Activated T-cell treated with anti-CD3 and anti-CD28 coated beads for 24 hours (primary cell): ENCODE results near the gene ING3.

Experiments used
- DNase-seq: peaks from one replicate; pipeline ENCODE4 v3.0.0-alpha.2; 2020; ENCODE audit warnings: low read depth

The ING3 gene

GRCh38 chr7:120988591-120989256 is 38.1 kb downstream of the ING3 start, which contains the start of gene CPED1:
Gene CPED1 (plus strand): TSS chr7:120988711. CDS start chr7:120989622, 911 bp downstream.
- no peak for DNase-seq

GRCh38 chr7:120989257-120990220 is 39.0 kb downstream of the ING3 start:
- no peak for DNase-seq

- DNase-seq = no peak
Measured at GRCh38 chr7:120990468-120991118, 40.0 kb downstream of the ING3 start.

GRCh38 chr7:120991161-120991560 is 40.6 kb downstream of the ING3 start:
- DNase-seq = no peak

- no peak for DNase-seq
Measured at GRCh38 chr7:120991581-120991980, 41.0 kb downstream of the ING3 start.

- no peak for DNase-seq
Measured at GRCh38 chr7:120992272-120992964, 41.8 kb downstream of the ING3 start.

- DNase-seq = no peak
Measured at GRCh38 chr7:120992965-120993494, 42.5 kb downstream of the ING3 start.

GRCh38 chr7:120993553-120994191 is 43.1 kb downstream of the ING3 start:
- no peak for DNase-seq

GRCh38 chr7:120994512-120995410 is 44.2 kb downstream of the ING3 start:
- DNase-seq = no peak

GRCh38 chr7:120995654-120996053 is 45.1 kb downstream of the ING3 start:
- DNase-seq = no peak

GRCh38 chr7:120996333-120996987 is 45.9 kb downstream of the ING3 start:
- DNase-seq = no peak

- no peak for DNase-seq
Measured at GRCh38 chr7:120996988-120997345, 46.4 kb downstream of the ING3 start.

GRCh38 chr7:120997882-120998474 is 47.4 kb downstream of the ING3 start:
- DNase-seq = no peak

GRCh38 chr7:120998520-120998919 is 47.9 kb downstream of the ING3 start:
- no peak for DNase-seq

GRCh38 chr7:120998996-120999565 is 48.5 kb downstream of the ING3 start:
- no peak for DNase-seq

GRCh38 chr7:121000081-121000983 is 49.8 kb downstream of the ING3 start:
- no peak for DNase-seq

GRCh38 chr7:121001234-121001906 is 50.8 kb downstream of the ING3 start:
- DNase-seq = no peak
